Endothelial cell of umbilical vein (primary cell): Measurements from ENCODE around the gene SLC4A4. TPM values are rescaled to one million over a fixed set of nuclear protein-coding genes. Genes with fewer than 3 reads are reported as not detected.

Experiments used
- BruUV-seq: library from RNA; stranded (reverse); fragments of 400-500 nt; replicated peaks from 2 replicates; lab custom pipeline; 2021; lab: Mats Ljungman, UMichigan
- CTCF ChIA-PET: fragments of 300-600, 350-600 bp; sonication (Branson Sonifier 250); formaldehyde crosslinking; loops from one replicate; lab custom pipeline; 2021; ENCODE audit warnings: antibody characterized with exemption, inconsistent platforms; lab: Charles Lee
- POLR2A ChIA-PET: fragments of 300-600, 350-600 bp; sonication (Branson Sonifier 250); formaldehyde crosslinking; loops from one replicate; lab custom pipeline; 2021; ENCODE audit warnings: antibody characterized with exemption, inconsistent platforms; lab: Charles Lee
- DNase-seq: peaks from one replicate; pipeline ENCODE4 v3.0.0-alpha.2; 2011; ENCODE audit warnings: low read depth, low spot score
- FAIRE-seq: peaks from 2 replicates; lab custom pipeline; 2011; peaks lifted over from hg19 to GRCh38; lab: Jason Lieb, UNC
- H2AFZ ChIP-seq: 2 replicates; pipeline ENCODE4 v1.6.0; 2012; ENCODE audit warnings: low read depth, low read length, control low read depth, inconsistent platforms
- H3K27ac ChIP-seq: 2 replicates; pipeline ENCODE4 v1.5.1; 2011; ENCODE audit warnings: low read depth, mild to moderate bottlenecking, control low read depth, low read length, moderate library complexity; ENCODE audit not compliant: insufficient read depth
- H3K27me3 ChIP-seq, 2 experiments: 2 replicates each; pipeline versions ENCODE4 v1.6.0 to v1.6.1; 2011; ENCODE audit warnings: low read length in 2 of 2, mixed read lengths in 1 of 2; ENCODE audit not compliant: control insufficient read depth in 2 of 2, insufficient read depth in 2 of 2
- H3K36me3 ChIP-seq, 2 experiments: 2 replicates in 1 of 2; 3 replicates in 1 of 2; pipeline ENCODE4 v1.5.1; 2011; ENCODE audit warnings: low read length in 2 of 2, mild to moderate bottlenecking in 1 of 2, moderate library complexity in 1 of 2; ENCODE audit not compliant: control insufficient read depth in 2 of 2, insufficient read depth in 2 of 2; ENCODE audit errors: extremely low read depth in 1 of 2
- H3K4me1 ChIP-seq: 3 replicates; pipeline ENCODE4 v1.5.1; 2011; ENCODE audit warnings: mild to moderate bottlenecking, low read length; ENCODE audit not compliant: control insufficient read depth, insufficient read depth; ENCODE audit errors: extremely low read depth
- H3K4me2 ChIP-seq: 2 replicates; pipeline ENCODE4 v1.6.1; 2011; ENCODE audit warnings: low read length, control low read depth, mixed read lengths; ENCODE audit not compliant: insufficient read depth
- H3K4me3 ChIP-seq, 3 experiments: fragments of 200-600 bp in 1 of 3; sonication (generic), shearing (Covaris generic) in 1 of 3; replicated peaks in 1 of 3; 2 replicates each; pipeline ENCODE4 v1.5.1; 2011 to 2016; ENCODE audit warnings: control low read depth in 3 of 3, low read length in 3 of 3, mild to moderate bottlenecking in 2 of 3, inconsistent platforms in 1 of 3, low read depth in 1 of 3, moderate library complexity in 1 of 3; ENCODE audit not compliant: insufficient read depth in 1 of 3
- H3K79me2 ChIP-seq: 2 replicates; pipeline ENCODE4 v1.6.0; 2012; ENCODE audit warnings: low read length, inconsistent platforms; ENCODE audit not compliant: control insufficient read depth, insufficient read depth
- H3K9ac ChIP-seq: replicated peaks from 2 replicates; pipeline ENCODE3; 2011; ENCODE audit warnings: low read length, control low read depth; ENCODE audit not compliant: insufficient read depth; ENCODE audit errors: extremely low read depth
- H3K9me1 ChIP-seq: replicated peaks from 3 replicates; pipeline ENCODE4 v1.6.0; 2011; ENCODE audit warnings: mild to moderate bottlenecking, low read length; ENCODE audit not compliant: control insufficient read depth, insufficient read depth; ENCODE audit errors: extremely low read depth
- H3K9me3 ChIP-seq: replicated peaks from 2 replicates; pipeline ENCODE4 v1.5.1; 2012; ENCODE audit warnings: low read length, inconsistent platforms; ENCODE audit not compliant: control insufficient read depth, insufficient read depth
- H4K20me1 ChIP-seq: replicated peaks from 2 replicates; pipeline ENCODE3; 2011; ENCODE audit warnings: mild to moderate bottlenecking, low read length; ENCODE audit not compliant: control insufficient read depth, insufficient read depth; ENCODE audit errors: extremely low read depth
- EZH2 ChIP-seq: IDR thresholded peaks from 2 replicates; pipeline ENCODE4 v1.6.1; 2012; ENCODE audit warnings: borderline replicate concordance, low read depth, mild to moderate bottlenecking, moderate library complexity, low read length, inconsistent platforms; ENCODE audit not compliant: severe bottlenecking
- FOS ChIP-seq: IDR thresholded peaks from 2 replicates; pipeline ENCODE4 v1.6.1; 2011; ENCODE audit warnings: mild to moderate bottlenecking, low read length, moderate library complexity, borderline replicate concordance; ENCODE audit not compliant: insufficient read depth
- GATA2 ChIP-seq: IDR thresholded peaks from 2 replicates; pipeline ENCODE4 v1.7.0; 2011; ENCODE audit warnings: low read depth, mild to moderate bottlenecking, moderate library complexity, mixed read lengths, low read length; ENCODE audit not compliant: insufficient read length, insufficient read depth
- JUN ChIP-seq: IDR thresholded peaks from 2 replicates; pipeline ENCODE4 v1.6.1; 2011; ENCODE audit warnings: borderline replicate concordance, low read depth; ENCODE audit not compliant: insufficient read length, insufficient read depth
- MYC ChIP-seq: IDR thresholded peaks from one replicate; pipeline ENCODE4 v1.6.1; 2011; ENCODE audit warnings: mild to moderate bottlenecking, low read depth, low read length
- POLR2A ChIP-seq: IDR thresholded peaks from 2 replicates; pipeline ENCODE4 v1.6.1; 2012; ENCODE audit warnings: low read depth, mild to moderate bottlenecking, control low read depth, low read length
- POLR2AphosphoS5 ChIP-seq: IDR thresholded peaks from 2 replicates; pipeline ENCODE4 v1.6.1; 2012; ENCODE audit warnings: low read depth, mild to moderate bottlenecking, control low read depth, low read length, moderate library complexity; ENCODE audit not compliant: insufficient read depth
- dilution Hi-C: fragments of 300-500 bp; cut with MboI; formaldehyde crosslinking; loops from one replicate; pipeline ENCODE4 v1.15.0; 2019; ENCODE audit warnings: low sequenced_read_pairs; ENCODE audit not compliant: extremely low pct_ligation_motif_present
- intact Hi-C: fragments of 100-400 bp; cut with micrococcal nuclease; formaldehyde crosslinking; loops from one replicate; pipeline ENCODE4 v1.10.0; 2022
- polyA plus RNA-seq, 4 experiments: library from polyadenylated mRNA; depleted of rRNA in 3 of 4; stranded (reverse) in 3 of 4; unstranded in 1 of 4; fragments of >200 nt; gene quantifications; 2 replicates each; pipeline versions ENCODE4 v1.2.1 to v1.2.3, GENCODE V29; 2011 to 2012; ENCODE audit warnings: missing spikeins in 1 of 4
- total RNA-seq: library from RNA; stranded (reverse); gene quantifications from 2 replicates; pipeline ENCODE4 v1.2.3, GENCODE V29; 2021
- TF ChIP-seq, protein P1 (sequence below), 2 donors: IDR thresholded peaks; 1 replicate in 1 of 2; 2 replicates in 1 of 2; pipeline ENCODE4 v1.5.1; 2011; ENCODE audit warnings: low read length in 2 of 2, mild to moderate bottlenecking in 2 of 2, moderate library complexity in 2 of 2, control low read depth in 1 of 2, inconsistent platforms in 1 of 2, low read depth in 1 of 2; ENCODE audit not compliant: insufficient read depth in 1 of 2; ENCODE audit errors: extremely low read depth in 1 of 2
- TF ChIP-seq, protein P2 (sequence below): IDR thresholded peaks from 2 replicates; pipeline ENCODE4 v1.6.1; 2011; ENCODE audit not compliant: insufficient read depth, insufficient read length

The SLC4A4 gene
- total and polyA plus RNA-seq, 2 donors (not counting 3 experiments of a cell fraction or from before 2014, with no cell fraction given) = not detected

DNA sequence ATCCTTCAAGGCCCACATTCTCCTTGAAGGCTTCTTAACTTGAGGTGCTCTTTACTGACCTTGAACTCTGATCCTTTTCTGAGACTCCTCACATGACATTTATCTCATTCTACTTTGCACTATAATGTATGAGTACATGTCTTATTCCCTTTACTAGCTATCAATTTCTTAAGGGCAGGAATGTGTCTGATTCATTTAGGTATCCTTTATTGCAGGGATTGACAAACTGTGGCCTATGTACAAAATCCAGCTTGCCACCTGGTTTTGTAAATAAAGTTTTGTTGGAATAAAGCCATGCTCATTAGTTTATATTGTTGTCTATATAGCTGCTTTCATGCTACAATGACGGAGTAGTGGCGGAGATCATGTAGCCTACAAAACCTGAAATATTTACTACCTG, 36.7 kb downstream of the SLC4A4 start:
- H3K27ac ChIP-seq = no peak overlapping the region
- POLR2A ChIA-PET = no interaction called here

More for the DNA sequence above, 36.7 kb downstream of the SLC4A4 start:
- no peak overlapping the region for H3K4me3 ChIP-seq
- H3K4me1 ChIP-seq = no peaks in the 10 kb centered on the region
- FAIRE-seq = no peak
- no peaks in the 10 kb centered on the region for H3K27me3 ChIP-seq
- no peak for DNase-seq
- H3K4me2 ChIP-seq = no peak overlapping the region
- no TSS peak for BruUV-seq
- CTCF ChIA-PET = no interaction called here
- no peaks in the 10 kb centered on the region for H3K36me3 ChIP-seq
- no peaks in the 10 kb centered on the region for H4K20me1 ChIP-seq
- dilution Hi-C loops (no loop called here), intact Hi-C loops (no loop called here)
- no peak overlapping the region for H3K9ac ChIP-seq
- H2AFZ ChIP-seq = no peak overlapping the region
- H3K79me2 ChIP-seq = no peaks in the 10 kb centered on the region
- TF ChIP-seq, protein P1, sequence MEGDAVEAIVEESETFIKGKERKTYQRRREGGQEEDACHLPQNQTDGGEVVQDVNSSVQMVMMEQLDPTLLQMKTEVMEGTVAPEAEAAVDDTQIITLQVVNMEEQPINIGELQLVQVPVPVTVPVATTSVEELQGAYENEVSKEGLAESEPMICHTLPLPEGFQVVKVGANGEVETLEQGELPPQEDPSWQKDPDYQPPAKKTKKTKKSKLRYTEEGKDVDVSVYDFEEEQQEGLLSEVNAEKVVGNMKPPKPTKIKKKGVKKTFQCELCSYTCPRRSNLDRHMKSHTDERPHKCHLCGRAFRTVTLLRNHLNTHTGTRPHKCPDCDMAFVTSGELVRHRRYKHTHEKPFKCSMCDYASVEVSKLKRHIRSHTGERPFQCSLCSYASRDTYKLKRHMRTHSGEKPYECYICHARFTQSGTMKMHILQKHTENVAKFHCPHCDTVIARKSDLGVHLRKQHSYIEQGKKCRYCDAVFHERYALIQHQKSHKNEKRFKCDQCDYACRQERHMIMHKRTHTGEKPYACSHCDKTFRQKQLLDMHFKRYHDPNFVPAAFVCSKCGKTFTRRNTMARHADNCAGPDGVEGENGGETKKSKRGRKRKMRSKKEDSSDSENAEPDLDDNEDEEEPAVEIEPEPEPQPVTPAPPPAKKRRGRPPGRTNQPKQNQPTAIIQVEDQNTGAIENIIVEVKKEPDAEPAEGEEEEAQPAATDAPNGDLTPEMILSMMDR (IDR thresholded peaks at IDR 0.05; ENCODE audit: extremely low read depth in 1 of 2, insufficient read depth in 1 of 2, low read depth in 1 of 2, low read length in 2 of 2) = no peak
- no peak for TF ChIP-seq JUN
- no peak for TF ChIP-seq POLR2A
- TF ChIP-seq POLR2AphosphoS5 = no peak
- no peak for TF ChIP-seq FOS
- no peak for TF ChIP-seq EZH2
- TF ChIP-seq GATA2 = no peak
- TF ChIP-seq MYC = no peak
- TF ChIP-seq, protein P2, sequence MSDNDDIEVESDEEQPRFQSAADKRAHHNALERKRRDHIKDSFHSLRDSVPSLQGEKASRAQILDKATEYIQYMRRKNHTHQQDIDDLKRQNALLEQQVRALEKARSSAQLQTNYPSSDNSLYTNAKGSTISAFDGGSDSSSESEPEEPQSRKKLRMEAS = no peak
- H3K9me1 ChIP-seq = no peaks in the 10 kb centered on the region
- no peaks in the 10 kb centered on the region for H3K9me3 ChIP-seq
